NT2/D1 (cell line): ENCODE results near the gene MT1G.
"Not testable (repeated sequence)": the region's sequence is repeated elsewhere in the genome, so short reads cannot be mapped to it uniquely, and the experiment has no call there.

Experiments
- DNase-seq: peaks from one replicate; pipeline ENCODE4 v3.0.0-alpha.2; 2011; ENCODE audit warnings: low read depth, low spot score
- H3K27me3 ChIP-seq: 2 replicates; pipeline ENCODE4 v1.6.0; 2011; ENCODE audit warnings: mild to moderate bottlenecking; ENCODE audit not compliant: insufficient read length, insufficient read depth
- H3K36me3 ChIP-seq: 2 replicates; pipeline ENCODE4 v1.6.1; 2011; ENCODE audit warnings: mild to moderate bottlenecking, low read length, mixed read lengths; ENCODE audit not compliant: insufficient read depth, insufficient read length
- H3K4me1 ChIP-seq: 2 replicates; pipeline ENCODE4 v1.5.1; 2011; ENCODE audit not compliant: insufficient read depth, insufficient read length
- H3K4me3 ChIP-seq: 2 replicates; pipeline ENCODE4 v1.5.1; 2011; ENCODE audit warnings: low read depth; ENCODE audit not compliant: insufficient read length
- H3K9ac ChIP-seq: 2 replicates; pipeline ENCODE4 v1.6.0; 2011; ENCODE audit warnings: low read depth; ENCODE audit not compliant: insufficient read length
- H3K9me3 ChIP-seq: 2 replicates; pipeline ENCODE4 v1.5.1; 2011; ENCODE audit warnings: mild to moderate bottlenecking, low read length; ENCODE audit not compliant: insufficient read depth
- SUZ12 ChIP-seq: IDR thresholded peaks from 2 replicates; pipeline ENCODE4 v1.6.1; 2011; ENCODE audit not compliant: insufficient read length, insufficient read depth; ENCODE audit errors: extremely low read depth
- YY1 ChIP-seq: IDR thresholded peaks from 2 replicates; pipeline ENCODE4 v1.6.1; 2011; ENCODE audit not compliant: insufficient read length, insufficient read depth
- ZNF274 ChIP-seq: IDR thresholded peaks from 2 replicates; pipeline ENCODE4 v1.6.1; 2011; ENCODE audit warnings: mild to moderate bottlenecking, low read depth, low read length

The MT1G gene

DNA sequence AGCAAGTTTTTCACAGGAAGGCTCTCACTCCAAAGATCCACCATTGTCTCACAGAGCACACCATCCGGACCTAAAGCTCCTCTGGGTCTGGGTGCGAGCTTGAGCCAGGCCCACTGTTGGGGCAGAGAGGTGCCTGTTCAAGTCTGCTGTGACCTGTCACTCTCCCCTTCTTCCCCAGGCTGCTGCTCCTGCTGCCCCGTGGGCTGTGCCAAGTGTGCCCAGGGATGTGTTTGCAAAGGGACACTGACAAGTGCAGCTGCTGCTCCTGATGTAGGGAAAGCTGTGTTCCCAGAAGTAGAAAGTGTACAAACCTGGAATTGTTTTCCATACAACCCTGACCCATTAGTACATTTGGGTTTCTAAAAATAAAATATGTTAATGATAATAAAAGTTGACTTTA, 9.6 kb upstream of the MT1G start:
- peaks cover 6% of the 10 kb centered on the region for H3K4me1 ChIP-seq
- peaks cover under 1% of the 10 kb centered on the region for H3K36me3 ChIP-seq
- no peak for DNase-seq
- TF ChIP-seq ZNF274 = no peak
- no peak for TF ChIP-seq YY1
- TF ChIP-seq SUZ12 = no peak
- no peaks in the 10 kb centered on the region for H3K9me3 ChIP-seq
- no peak overlapping the region for H3K4me3 ChIP-seq
- H3K9ac ChIP-seq = no peak overlapping the region
- peaks cover 7% of the 10 kb centered on the region for H3K27me3 ChIP-seq

DNA sequence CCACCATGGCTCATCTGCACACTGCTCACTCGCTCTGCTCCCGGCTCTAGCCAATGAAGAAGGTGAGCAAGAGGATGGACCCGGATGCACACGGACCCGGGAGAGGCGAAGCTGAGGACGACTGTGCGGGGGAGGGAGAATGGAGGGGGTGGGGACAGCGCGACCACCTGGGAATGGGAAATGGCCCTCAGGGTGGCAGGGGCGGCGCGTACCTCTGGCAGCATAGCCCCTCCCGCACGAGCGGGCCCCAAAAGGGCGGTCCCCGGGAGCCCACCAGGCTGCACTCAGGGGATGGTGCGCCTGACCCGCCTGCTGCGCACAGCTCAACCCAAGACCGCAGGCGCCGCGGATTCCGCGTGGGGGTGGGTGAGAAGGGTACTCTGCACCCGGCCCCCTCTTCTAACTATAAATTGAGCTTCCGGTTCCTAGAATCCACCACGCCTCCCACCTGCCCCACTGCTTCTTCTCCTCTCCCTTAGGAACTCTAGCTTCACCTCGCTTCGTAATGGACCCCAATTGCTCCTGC, 7.9 kb upstream of the MT1G start:
- Histone ChIP-seq H3K4me1 (peaks cover 6% of the 10 kb centered on the region), H3K9me3 (no peaks in the 10 kb centered on the region), H3K27me3 (peaks cover under 1% of the 10 kb centered on the region), H3K9ac (peak overlapping the region; percentile 59), H3K36me3 (no peaks in the 10 kb centered on the region), H3K4me3 (peak overlapping the region; percentile 47)
- DNase-seq = no peak
- no peak for TF ChIP-seq ZNF274
- TF ChIP-seq SUZ12 = no peak
- no peak for TF ChIP-seq YY1

DNA sequence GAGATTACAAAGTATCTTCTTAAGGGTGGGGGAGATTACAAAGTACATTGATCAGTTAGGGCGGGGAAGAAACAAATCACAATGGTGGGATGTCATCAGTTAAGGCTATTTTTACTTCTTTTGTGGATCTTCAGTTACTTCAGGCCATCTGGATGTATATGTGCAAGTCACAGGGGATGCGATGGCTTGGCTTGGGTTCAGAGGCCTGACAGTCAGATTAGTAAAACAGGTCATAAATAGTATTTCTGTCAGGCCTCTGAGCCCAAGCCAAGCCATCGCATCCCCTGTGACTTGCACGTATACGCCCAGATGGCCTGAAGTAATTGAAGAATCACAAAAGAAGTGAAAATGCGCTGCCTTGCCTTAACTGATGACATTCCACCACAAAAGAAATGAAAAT, 6.7 kb upstream of the MT1G start:
- H3K36me3 ChIP-seq, H3K4me3 ChIP-seq, DNase-seq, H3K9ac ChIP-seq, H3K4me1 ChIP-seq, H3K9me3 ChIP-seq, H3K27me3 ChIP-seq: not testable (repeated sequence)

DNA sequence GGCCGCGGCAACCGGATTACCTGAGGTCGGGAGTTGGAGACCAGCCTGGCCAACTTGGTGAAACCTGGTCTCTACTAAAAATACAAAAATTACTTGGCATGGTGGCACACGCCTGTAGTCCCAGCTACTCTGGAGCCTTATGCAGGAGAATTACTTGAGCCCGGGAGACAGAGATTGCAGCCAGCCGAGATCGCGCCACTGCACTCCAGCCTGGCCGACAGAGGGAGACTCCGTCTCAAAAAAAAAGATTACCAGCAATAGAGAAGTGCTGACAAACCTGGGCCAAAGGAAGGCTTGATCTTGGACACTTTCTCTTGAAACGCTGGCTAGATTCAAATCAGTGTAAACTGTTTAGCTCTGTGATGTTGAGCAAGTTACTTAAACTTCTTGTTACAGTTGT, 6.1 kb upstream of the MT1G start:
- H3K9me3 ChIP-seq = no peaks in the 10 kb centered on the region
- no peak overlapping the region for H3K9ac ChIP-seq
- TF ChIP-seq YY1 = no peak
- no peak for TF ChIP-seq ZNF274
- no peak for TF ChIP-seq SUZ12
- H3K4me3 ChIP-seq = no peak overlapping the region
- H3K27me3 ChIP-seq = peaks cover 7% of the 10 kb centered on the region
- peaks cover 6% of the 10 kb centered on the region for H3K4me1 ChIP-seq
- no peak for DNase-seq
- no peaks in the 10 kb centered on the region for H3K36me3 ChIP-seq

DNA sequence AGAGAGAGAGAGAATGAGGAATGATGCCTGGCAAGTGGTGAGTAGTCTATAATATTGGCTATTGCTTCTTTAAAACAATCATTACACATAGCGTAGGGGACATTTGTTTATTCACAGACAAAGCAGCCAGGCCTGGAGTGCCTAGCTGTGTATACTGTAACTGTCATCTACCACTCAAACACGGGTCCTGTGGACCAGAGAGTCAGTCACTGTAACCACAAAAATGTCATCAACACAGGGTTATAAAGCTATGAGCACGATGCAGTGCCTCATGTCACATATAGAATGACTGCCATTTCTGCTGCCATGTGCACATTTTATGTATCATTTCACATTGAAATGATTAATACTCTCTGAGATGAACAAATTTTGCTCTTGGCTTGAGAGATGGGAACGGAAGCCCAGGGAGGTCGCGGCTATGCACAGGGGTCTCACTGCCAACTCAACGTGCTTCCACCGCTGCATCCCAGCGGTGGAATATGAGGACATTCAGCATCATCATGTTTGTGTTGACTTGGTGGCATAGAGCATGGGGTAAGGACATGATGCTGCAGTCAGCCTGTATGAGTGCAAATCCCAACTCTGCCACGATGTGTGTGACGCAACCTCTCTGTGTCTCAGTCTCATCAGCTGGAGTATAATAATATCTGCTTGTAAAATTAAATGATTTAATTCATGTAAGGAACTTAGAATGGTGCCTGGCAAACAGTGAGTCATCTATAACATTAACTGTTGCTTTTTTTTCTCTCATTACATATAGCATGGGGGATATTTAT, 5.1 kb upstream of the MT1G start:
- Histone ChIP-seq H3K36me3 (no peaks in the 10 kb centered on the region), H3K9me3 (no peaks in the 10 kb centered on the region), H3K4me1 (peaks cover 6% of the 10 kb centered on the region), H3K4me3 (no peak overlapping the region), H3K9ac (no peak overlapping the region), H3K27me3 (peaks cover 7% of the 10 kb centered on the region)
- TF ChIP-seq ZNF274 (no peak), YY1 (no peak), SUZ12 (no peak)
- DNase-seq = no peak

DNA sequence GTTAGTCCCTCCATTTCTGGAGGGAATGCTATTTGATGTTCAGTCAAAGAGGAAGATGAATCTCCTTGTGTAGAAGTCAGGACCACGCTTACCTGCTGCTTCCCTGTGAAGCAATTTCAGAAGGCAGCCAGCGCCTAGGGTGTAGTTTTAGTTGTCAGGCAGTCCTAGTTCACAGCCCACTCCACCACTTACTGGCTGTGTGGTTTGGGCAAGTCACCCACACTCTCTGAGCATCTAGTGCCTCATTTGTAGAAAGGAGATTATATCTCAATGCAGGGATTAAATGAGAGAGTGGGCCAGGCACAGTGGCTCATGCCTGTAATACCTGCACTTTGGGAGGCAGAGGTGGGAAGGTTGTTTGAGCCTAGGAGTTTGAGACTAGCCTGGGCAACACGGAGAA, 4.3 kb upstream of the MT1G start:
- H3K4me1 ChIP-seq, H3K36me3 ChIP-seq, H3K9ac ChIP-seq, H3K4me3 ChIP-seq, DNase-seq, H3K9me3 ChIP-seq, H3K27me3 ChIP-seq: not testable (repeated sequence)

DNA sequence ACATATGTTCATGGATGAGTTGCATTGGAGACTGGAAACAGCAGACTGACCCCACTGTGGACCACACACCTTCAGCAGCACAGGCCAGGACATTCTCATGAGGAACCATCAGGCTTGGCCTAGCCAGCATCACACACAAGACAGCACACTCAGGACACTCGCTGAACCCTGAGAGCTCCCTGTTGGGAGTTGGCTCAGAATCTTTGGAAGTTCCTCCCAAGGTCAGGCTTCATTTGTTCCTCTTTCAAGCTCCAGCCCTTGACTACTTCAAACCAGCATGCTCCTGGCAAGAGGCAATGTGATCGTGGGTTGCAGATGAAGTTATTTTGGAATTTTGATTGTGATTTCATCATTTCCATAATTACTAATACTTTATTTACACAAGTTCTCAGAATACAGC, 3.8 kb upstream of the MT1G start:
- not testable (repeated sequence) for H3K9ac ChIP-seq, H3K27me3 ChIP-seq, H3K4me3 ChIP-seq, H3K36me3 ChIP-seq, DNase-seq, H3K4me1 ChIP-seq, H3K9me3 ChIP-seq

DNA sequence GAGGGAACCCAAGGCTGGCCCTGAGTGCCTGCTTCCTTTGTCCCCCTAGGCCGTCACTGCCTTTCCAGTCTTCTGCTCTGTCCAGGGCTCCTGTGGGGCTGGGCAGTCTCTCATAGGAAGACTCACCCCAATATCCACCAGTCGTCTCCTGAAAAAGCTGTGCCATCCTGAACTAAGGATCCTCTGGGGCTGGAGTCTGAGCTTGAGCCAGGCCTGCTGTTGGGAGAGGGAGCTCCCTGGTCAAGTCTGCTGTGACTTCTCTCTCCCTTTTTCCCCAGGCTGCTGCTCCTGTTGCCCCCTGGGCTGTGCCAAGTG, 2.7 kb upstream of the MT1G start:
- DNase-seq = no peak
- no peak overlapping the region for H3K9ac ChIP-seq
- no peaks in the 10 kb centered on the region for H3K36me3 ChIP-seq
- no peak overlapping the region for H3K4me3 ChIP-seq
- TF ChIP-seq ZNF274 (no peak), YY1 (no peak), SUZ12 (no peak)
- no peaks in the 10 kb centered on the region for H3K9me3 ChIP-seq
- H3K27me3 ChIP-seq = peaks cover 7% of the 10 kb centered on the region
- no peaks in the 10 kb centered on the region for H3K4me1 ChIP-seq
